Endothelial cell of hepatic sinusoid (primary cell): ENCODE results near the gene SMIM35.

ENCODE experiments used
- in situ Hi-C: cut with HindIII; loops from 2 replicates; pipeline ENCODE4 v1.10.0; 2017; ENCODE audit warnings: low sequenced_read_pairs

The SMIM35 gene

DNA sequence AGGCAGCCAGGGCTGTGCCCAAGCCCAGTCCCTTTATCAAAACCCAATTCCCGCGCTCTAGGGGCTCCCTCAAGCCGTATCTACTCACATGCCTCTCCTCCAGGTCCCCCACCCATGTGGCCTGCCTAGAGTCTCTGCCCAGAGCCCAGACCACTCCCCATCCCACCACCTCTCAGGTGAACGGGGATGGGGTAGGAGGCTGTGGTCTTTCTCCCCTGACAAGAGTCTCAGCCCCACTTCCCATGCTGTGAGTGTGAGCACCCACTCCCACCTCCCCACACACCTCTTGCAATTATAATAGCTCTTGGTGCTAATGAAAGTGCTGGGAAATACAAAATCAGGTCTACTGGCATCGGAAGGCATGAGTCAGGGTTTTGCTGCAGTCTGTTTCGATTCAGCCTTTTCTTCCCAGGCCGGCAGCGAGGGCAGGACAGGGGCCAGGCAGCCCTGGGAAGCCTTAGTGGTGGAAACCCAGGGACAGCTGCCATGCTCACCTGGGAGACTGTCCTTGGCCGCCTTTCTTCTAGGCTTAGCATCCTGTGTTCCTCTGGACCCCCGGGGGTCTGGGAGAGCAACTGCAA is 26.6 kb downstream of the SMIM35 start:
- in situ Hi-C loops, result no loop called here

- in situ Hi-C loops, result no loop called here
Measured at GRCh38 chr11:118059246-118059940, 27.4 kb downstream of the SMIM35 start.

- in situ Hi-C loops, result no loop called here
Measured at GRCh38 chr11:118058311-118059245, 28.2 kb downstream of the SMIM35 start.

GRCh38 chr11:118057251-118058145 is 29.3 kb downstream of the SMIM35 start:
- in situ Hi-C loops, result no loop called here

DNA sequence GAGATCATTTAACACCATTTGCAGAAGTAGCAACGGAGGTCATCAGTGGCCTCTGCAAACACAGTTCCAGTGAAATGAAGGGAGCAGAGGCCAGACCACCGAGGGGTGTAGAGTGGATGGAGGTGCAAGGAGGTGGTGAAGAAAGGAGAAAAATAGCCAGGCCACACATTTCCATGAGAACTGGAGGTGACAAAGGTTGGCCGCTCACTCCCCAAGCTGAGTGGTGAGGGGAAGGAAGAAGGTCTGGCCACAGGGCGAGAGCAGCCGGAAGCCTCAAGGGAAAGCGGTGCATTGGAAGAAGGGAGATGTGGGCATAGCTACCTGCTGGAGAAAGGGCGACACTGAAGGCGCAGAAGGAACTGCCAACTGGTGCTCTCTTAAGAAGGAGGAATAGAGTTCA is 30.0 kb downstream of the SMIM35 start:
- in situ Hi-C loops, result no loop called here

- in situ Hi-C loops, result no loop called here
Measured at GRCh38 chr11:118055966-118056365, 30.8 kb downstream of the SMIM35 start.

GRCh38 chr11:118054712-118055640 is 31.8 kb downstream of the SMIM35 start:
- in situ Hi-C loops, result no loop called here

DNA sequence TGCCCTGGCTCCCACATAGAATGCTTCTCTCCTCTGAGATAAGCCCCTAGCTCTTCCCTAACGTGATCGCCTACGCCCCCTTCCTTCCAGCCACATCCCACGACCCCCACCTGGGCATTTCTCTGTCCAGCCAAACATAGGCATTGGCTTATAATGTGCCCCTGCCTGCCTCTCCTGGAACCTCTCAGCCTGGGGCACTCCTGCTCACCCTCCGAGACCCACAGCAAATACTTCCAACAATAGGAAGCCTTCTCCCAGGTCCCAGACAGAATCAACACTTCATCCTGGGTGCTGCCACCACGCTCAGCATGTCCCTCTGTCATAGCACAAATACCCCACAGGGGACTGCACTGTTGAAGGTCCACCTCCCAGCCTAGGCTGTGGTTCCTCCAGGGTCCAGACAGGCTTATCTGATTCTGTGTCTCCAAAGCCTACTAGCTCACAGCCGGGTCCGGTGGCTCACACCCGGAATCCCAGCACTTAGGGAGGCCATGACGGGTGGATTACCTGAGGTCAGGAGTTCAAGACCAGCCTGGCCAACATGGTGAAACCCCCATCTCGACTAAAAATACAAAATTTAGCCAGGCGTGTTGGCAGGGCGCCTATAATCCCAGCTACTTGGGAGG is 34.1 kb downstream of the SMIM35 start:
- in situ Hi-C loops, result no loop called here

- in situ Hi-C loops, result no loop called here
Measured at GRCh38 chr11:118051611-118052461, 34.9 kb downstream of the SMIM35 start.

DNA sequence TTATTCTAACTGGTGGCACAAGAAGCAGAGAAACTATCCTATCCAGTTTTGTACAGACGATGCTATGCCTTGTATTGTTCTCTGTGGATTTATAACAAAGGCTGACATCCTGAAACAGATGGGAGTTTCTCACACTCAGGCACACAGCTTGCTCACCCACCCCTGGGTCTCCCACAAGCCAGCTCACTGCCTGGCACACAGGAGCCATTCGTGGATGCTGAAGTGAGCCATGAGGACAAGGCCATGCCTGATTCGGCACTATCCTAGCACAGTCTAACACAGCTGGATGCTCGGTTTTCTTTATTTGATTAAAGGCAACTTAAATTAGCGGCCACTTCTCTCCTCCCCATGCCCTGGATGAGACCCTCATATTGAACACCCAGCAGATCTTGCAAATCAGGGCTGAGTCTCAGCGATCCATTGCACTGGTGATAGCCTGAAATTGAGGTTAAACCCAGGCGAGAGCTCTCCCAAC is 35.6 kb downstream of the SMIM35 start:
- in situ Hi-C loops, result no loop called here

DNA sequence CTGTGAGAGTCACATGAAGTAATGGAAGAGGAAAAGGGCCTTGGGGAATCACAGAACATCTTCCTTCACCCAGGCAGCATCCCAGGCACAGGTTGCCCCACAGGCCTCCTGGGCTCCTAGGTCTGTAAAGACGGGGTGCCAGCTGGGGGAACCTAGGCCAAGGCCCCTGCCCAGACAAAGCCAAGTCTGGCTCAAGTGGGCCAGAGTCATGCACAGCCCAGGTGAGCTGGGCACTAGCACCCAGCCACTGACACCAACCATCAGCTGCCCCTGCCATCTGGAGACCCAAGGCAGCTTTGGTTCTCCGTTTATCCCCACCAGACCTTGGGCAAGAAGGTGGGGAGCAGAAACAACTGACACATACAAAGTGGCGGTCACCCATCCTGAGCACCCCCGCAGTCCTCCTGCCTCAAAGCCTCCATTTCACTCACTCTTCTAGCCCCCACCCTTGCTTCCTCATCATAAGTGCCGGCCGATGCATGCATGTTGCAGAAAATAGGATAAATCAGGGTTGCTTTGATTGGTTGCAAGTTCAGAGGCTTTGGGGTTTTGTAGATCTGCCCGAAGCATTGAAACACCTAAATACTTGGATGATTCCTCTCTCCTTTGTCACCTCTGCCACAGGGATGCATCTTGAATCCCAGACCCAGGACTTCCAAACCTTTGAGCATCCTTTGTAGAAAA is 36.4 kb downstream of the SMIM35 start:
- in situ Hi-C loops, result no loop called here

- in situ Hi-C loops, result no loop called here
Measured at GRCh38 chr11:118049771-118050170, 37.0 kb downstream of the SMIM35 start.

DNA sequence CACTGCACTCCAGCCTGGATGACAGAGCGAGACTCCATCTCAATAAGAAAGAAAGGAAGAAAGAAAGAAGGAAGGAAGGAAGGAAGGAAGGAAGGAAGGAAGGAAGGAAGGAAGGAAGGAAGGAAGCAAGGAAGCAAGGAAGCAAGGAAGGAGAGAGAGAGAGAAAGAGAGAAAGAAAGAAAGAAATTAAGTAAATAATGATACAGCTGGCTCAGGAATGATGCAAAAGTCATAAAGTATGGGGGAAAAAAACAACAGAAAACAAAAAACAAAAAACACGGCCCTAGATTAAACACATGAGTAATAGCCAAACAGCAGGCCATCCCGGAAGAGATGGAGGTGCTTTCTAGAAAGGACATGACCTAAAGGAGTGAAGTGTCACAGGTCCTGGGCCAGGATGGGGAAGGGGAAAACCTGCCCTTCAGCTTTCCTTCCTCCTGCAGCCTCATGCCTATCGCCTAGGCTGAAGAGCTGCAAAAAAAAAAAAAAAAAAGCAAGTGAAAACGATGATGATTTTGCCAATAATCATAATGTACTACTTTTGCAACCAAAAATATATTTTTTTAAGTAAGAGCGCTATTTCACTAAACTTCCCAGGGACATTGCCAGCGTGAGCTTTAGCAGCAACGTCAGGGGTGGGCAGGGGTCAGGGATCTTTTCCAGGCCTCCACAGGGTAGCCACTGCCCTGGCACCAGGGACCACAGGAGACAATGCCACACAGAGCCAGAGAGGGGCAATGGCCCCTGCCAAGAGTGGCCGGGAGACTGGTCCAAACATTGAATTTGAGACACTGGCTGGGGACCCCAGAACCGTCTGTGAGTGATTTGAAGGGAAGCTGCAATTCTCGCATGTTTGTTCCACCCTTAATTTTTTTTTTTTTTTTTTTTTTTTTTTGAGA is 38.0 kb downstream of the SMIM35 start:
- in situ Hi-C loops, result no loop called here

DNA sequence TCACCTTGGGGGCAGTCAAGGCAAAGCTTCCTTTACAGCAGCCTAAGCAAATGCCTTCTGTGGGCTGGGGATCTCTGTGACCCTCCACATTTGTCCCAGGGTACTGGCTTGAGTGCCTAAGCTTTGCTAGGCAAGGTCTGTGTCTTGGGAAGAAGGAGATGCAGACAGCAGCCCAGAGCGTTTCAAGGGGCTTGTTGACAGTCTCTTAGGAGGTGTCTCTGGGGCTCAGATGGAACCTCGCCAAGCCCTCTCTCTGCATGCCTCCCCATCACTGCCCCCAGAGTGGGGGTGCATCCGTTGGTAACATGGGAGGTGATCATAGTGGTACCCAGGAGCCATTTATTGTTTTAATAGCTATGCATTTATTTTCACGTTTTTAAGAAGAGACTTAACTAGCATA is 39.0 kb downstream of the SMIM35 start:
- in situ Hi-C loops, result no loop called here

- in situ Hi-C loops, result no loop called here
Measured at GRCh38 chr11:118046964-118047700, 39.6 kb downstream of the SMIM35 start.
